ENCODE results near the gene GPR61.

Gene GPR61

GRCh38 chr1:109501644-109502363, 37.9 kb upstream of the GPR61 start:
- no peak for DNase-seq (ENCODE audit: extremely low spot score)
- POLR2A ChIA-PET = no interaction called here
- CTCF ChIA-PET = interaction anchor here (1.5 kb wide), 1 partner anchor 11 kb away, joined by 4 read pairs; no protein-coding TSS in a partner anchor
- TF ChIP-seq PKNOX1 (IDR thresholded peaks at IDR 0.05) = no peak
- TF ChIP-seq CTBP1 (IDR thresholded peaks at IDR 0.05; ENCODE audit: borderline replicate concordance) = no peak
- TF ChIP-seq FOXA1 (IDR thresholded peaks at IDR 0.05) = no peak
- TF ChIP-seq TARDBP (IDR thresholded peaks at IDR 0.05) = no peak
- no peak for TF ChIP-seq FOXM1 (IDR thresholded peaks at IDR 0.05; ENCODE audit: borderline replicate concordance)
- no peak for TF ChIP-seq SUZ12 (IDR thresholded peaks at IDR 0.05)
- no peak for TF ChIP-seq BHLHE40 (IDR thresholded peaks at IDR 0.05; ENCODE audit: borderline replicate concordance)
- TF ChIP-seq SP1 (IDR thresholded peaks at IDR 0.05) = no peak
- no peak for TF ChIP-seq ARNT (IDR thresholded peaks at IDR 0.05)
- TF ChIP-seq ZNF384 (IDR thresholded peaks at IDR 0.05) = no peak
- TF ChIP-seq L3MBTL2 (conservative IDR thresholded peaks at IDR 0.05) = no peak
- no peak for TF ChIP-seq FOXK2 (IDR thresholded peaks at IDR 0.05)
- no peak for TF ChIP-seq NFRKB (IDR thresholded peaks at IDR 0.05)
- TF ChIP-seq HDGF (IDR thresholded peaks at IDR 0.05; ENCODE audit: borderline replicate concordance) = no peak
- no peak for TF ChIP-seq ELF4 (IDR thresholded peaks at IDR 0.05)
- TF ChIP-seq LEF1 (IDR thresholded peaks at IDR 0.05; ENCODE audit: borderline replicate concordance) = no peak

- ChIA-PET POLR2A (no interaction called here), CTCF (interaction anchor here (1.5 kb wide), 1 partner anchor 12 kb away, joined by 4 read pairs; no protein-coding TSS in a partner anchor)
- no peak for DNase-seq (ENCODE audit: extremely low spot score)
- TF ChIP-seq L3MBTL2 (conservative IDR thresholded peaks at IDR 0.05) = no peak
- no peak for TF ChIP-seq ZNF384 (IDR thresholded peaks at IDR 0.05)
- TF ChIP-seq NFRKB (IDR thresholded peaks at IDR 0.05) = no peak
- no peak for TF ChIP-seq FOXK2 (IDR thresholded peaks at IDR 0.05)
- no peak for TF ChIP-seq SP1 (IDR thresholded peaks at IDR 0.05)
- no peak for TF ChIP-seq CTBP1 (IDR thresholded peaks at IDR 0.05; ENCODE audit: borderline replicate concordance)
- no peak for TF ChIP-seq FOXM1 (IDR thresholded peaks at IDR 0.05; ENCODE audit: borderline replicate concordance)
- no peak for TF ChIP-seq LEF1 (IDR thresholded peaks at IDR 0.05; ENCODE audit: borderline replicate concordance)
- TF ChIP-seq FOXA1 (IDR thresholded peaks at IDR 0.05) = no peak
- no peak for TF ChIP-seq BHLHE40 (IDR thresholded peaks at IDR 0.05; ENCODE audit: borderline replicate concordance)
- TF ChIP-seq ARNT (IDR thresholded peaks at IDR 0.05) = no peak
- TF ChIP-seq PKNOX1 (IDR thresholded peaks at IDR 0.05) = no peak
- no peak for TF ChIP-seq ELF4 (IDR thresholded peaks at IDR 0.05)
- TF ChIP-seq TARDBP (IDR thresholded peaks at IDR 0.05) = no peak
- no peak for TF ChIP-seq HDGF (IDR thresholded peaks at IDR 0.05; ENCODE audit: borderline replicate concordance)
- no peak for TF ChIP-seq SUZ12 (IDR thresholded peaks at IDR 0.05)
These were observed 37.3 kb upstream of the GPR61 start for GRCh38 chr1:109502364-109502851.

- POLR2A ChIA-PET = no interaction called here
These were observed 35.7 kb upstream of the GPR61 start for GRCh38 chr1:109503935-109504334.

GRCh38 chr1:109504974-109505373, 34.7 kb upstream of the GPR61 start:
- no peak for DNase-seq (ENCODE audit: extremely low spot score)
- CTCF ChIA-PET = interaction anchor here (1.1 to 5.1 kb wide), 3 partner anchors 11 to 27 kb away, joined by 3 to 37 read pairs (median 13); partner anchors contain the start of gene CYB561D1
- no peak for TF ChIP-seq ARNT (IDR thresholded peaks at IDR 0.05)
- TF ChIP-seq SUZ12 (IDR thresholded peaks at IDR 0.05) = no peak
- no peak for TF ChIP-seq FOXK2 (IDR thresholded peaks at IDR 0.05)
- no peak for TF ChIP-seq CTBP1 (IDR thresholded peaks at IDR 0.05; ENCODE audit: borderline replicate concordance)
- TF ChIP-seq FOXM1 (IDR thresholded peaks at IDR 0.05; ENCODE audit: borderline replicate concordance) = no peak
- TF ChIP-seq L3MBTL2 (conservative IDR thresholded peaks at IDR 0.05) = no peak
- POLR2A ChIA-PET = interaction anchor here (2.3 kb wide), 1 partner anchor 80 kb away, joined by 5 read pairs; no protein-coding TSS in a partner anchor

More at GRCh38 chr1:109503935-109504334, 35.7 kb upstream of the GPR61 start:
- CTCF ChIA-PET = interaction anchor here (0.6 to 2.9 kb wide), 3 partner anchors 10 to 32 kb away, joined by 3 to 13 read pairs (median 3); partner anchors contain the start of gene CYB561D1
- TF ChIP-seq ZNF384 (IDR thresholded peaks at IDR 0.05) = no peak
- TF ChIP-seq BHLHE40 (IDR thresholded peaks at IDR 0.05; ENCODE audit: borderline replicate concordance) = no peak
- TF ChIP-seq ARNT (IDR thresholded peaks at IDR 0.05) = no peak
- TF ChIP-seq SP1 (IDR thresholded peaks at IDR 0.05) = no peak
- TF ChIP-seq NFRKB (IDR thresholded peaks at IDR 0.05) = no peak
- TF ChIP-seq CTBP1 (IDR thresholded peaks at IDR 0.05; ENCODE audit: borderline replicate concordance) = no peak
- no peak for TF ChIP-seq FOXK2 (IDR thresholded peaks at IDR 0.05)
- TF ChIP-seq HDGF (IDR thresholded peaks at IDR 0.05; ENCODE audit: borderline replicate concordance) = no peak
- no peak for TF ChIP-seq LEF1 (IDR thresholded peaks at IDR 0.05; ENCODE audit: borderline replicate concordance)
- no peak for TF ChIP-seq L3MBTL2 (conservative IDR thresholded peaks at IDR 0.05)
- no peak for TF ChIP-seq PKNOX1 (IDR thresholded peaks at IDR 0.05)
- TF ChIP-seq FOXM1 (IDR thresholded peaks at IDR 0.05; ENCODE audit: borderline replicate concordance) = no peak
- no peak for TF ChIP-seq FOXA1 (IDR thresholded peaks at IDR 0.05)
- TF ChIP-seq TARDBP (IDR thresholded peaks at IDR 0.05) = no peak
- no peak for TF ChIP-seq SUZ12 (IDR thresholded peaks at IDR 0.05)
- TF ChIP-seq ELF4 (IDR thresholded peaks at IDR 0.05) = no peak
- no peak for DNase-seq (ENCODE audit: extremely low spot score)
